Measurements from ENCODE around the gene PMM1. TPM values are rescaled to one million over a fixed set of nuclear protein-coding genes. Genes with fewer than 3 reads are reported as not detected.

PMM1 gene
- total RNA-seq, 1 experiment from 2014 or later, result 10.0 TPM

DNA sequence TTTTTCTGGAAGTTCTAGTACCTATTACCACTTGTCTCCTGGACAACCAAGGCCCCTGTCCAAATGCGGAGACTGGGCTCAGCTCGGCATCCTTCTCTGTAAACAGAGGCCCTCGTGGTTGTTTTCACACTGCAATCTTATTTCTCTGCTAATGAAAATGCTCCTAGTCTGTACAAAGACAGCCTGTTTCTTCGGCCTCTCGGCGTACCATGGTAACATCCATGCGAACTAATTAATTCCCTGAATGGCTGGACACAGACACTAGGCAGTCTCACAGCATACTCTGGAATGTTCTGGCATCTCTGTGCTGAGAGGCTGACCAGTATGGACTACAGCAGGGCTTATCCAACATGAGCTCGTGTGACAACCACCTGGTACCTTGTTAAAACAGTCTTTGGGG lies 51.1 kb downstream of the PMM1 start:
- H3K27me3 ChIP-seq (ENCODE audit: low read length), result no peaks in the 10 kb centered on the region
- peaks cover 54% of the 10 kb centered on the region for H3K79me2 ChIP-seq (ENCODE audit: low read length)
- H3K4me2 ChIP-seq (ENCODE audit: low read depth, low read length, poor library complexity, severe bottlenecking), result no peak overlapping the region
- H4K20me1 ChIP-seq (ENCODE audit: insufficient read depth, low read depth, low read length), result peaks cover 29% of the 10 kb centered on the region
- peaks cover 17% of the 10 kb centered on the region for H3K4me1 ChIP-seq (ENCODE audit: low read length)
- no peak overlapping the region for H2AFZ ChIP-seq (ENCODE audit: low read length)
- peaks cover 19% of the 10 kb centered on the region for H3K36me3 ChIP-seq (ENCODE audit: insufficient read depth, low read length)
- DNase-seq, result no peak
- no peak overlapping the region for H3K4me3 ChIP-seq (ENCODE audit: low read length)
- H3K9ac ChIP-seq (ENCODE audit: low read length), result no peak overlapping the region
- H3K9me2 ChIP-seq (replicated peaks; ENCODE audit: insufficient read depth, low read length), result no peaks in the 10 kb centered on the region
- H3K9me3 ChIP-seq (ENCODE audit: low read length), result no peaks in the 10 kb centered on the region
- no peak overlapping the region for H3K27ac ChIP-seq (ENCODE audit: low read length)

DNA sequence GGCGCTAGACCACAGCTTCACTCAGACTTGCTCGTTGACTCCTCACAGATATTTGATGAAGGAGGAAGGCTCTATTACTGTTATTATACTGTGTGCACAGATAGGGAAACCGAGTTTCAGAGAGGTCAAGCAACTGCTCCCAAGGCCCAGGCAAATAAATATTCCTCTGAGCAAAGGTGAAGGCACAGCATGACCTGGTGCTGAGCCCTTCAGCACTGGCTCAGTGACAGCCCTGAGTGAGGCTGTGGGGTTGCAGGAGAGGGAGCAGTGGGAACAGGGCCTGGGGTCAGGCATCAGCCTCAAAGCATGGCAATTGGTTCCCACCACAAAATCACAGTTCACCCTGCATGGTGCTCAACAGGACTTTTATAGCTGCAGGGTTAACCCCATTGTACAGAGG lies 52.4 kb downstream of the PMM1 start:
- Histone ChIP-seq H3K4me1 (ENCODE audit: low read length) (peaks cover 7% of the 10 kb centered on the region), H2AFZ (ENCODE audit: low read length) (no peak overlapping the region), H3K9me3 (ENCODE audit: low read length) (no peaks in the 10 kb centered on the region), H3K4me2 (ENCODE audit: low read depth, low read length, poor library complexity, severe bottlenecking) (no peak overlapping the region), H3K36me3 (ENCODE audit: insufficient read depth, low read length) (peaks cover 25% of the 10 kb centered on the region), H3K79me2 (ENCODE audit: low read length) (peaks cover 47% of the 10 kb centered on the region), H3K4me3 (ENCODE audit: low read length) (no peak overlapping the region), H3K9me2 (replicated peaks; ENCODE audit: insufficient read depth, low read length) (no peaks in the 10 kb centered on the region), H3K27me3 (ENCODE audit: low read length) (no peaks in the 10 kb centered on the region), H3K9ac (ENCODE audit: low read length) (no peak overlapping the region), H4K20me1 (ENCODE audit: insufficient read depth, low read depth, low read length) (peaks cover 26% of the 10 kb centered on the region), H3K27ac (ENCODE audit: low read length) (no peak overlapping the region)
- no peak for DNase-seq

GRCh38 chr22:41535244-41535643 lies 54.4 kb downstream of the PMM1 start:
- Histone ChIP-seq H3K79me2 (ENCODE audit: low read length) (peaks cover 33% of the 10 kb centered on the region), H3K4me2 (ENCODE audit: low read depth, low read length, poor library complexity, severe bottlenecking) (no peak overlapping the region)
- no peak for DNase-seq

GRCh38 chr22:41534219-41534618 lies 55.4 kb downstream of the PMM1 start:
- Histone ChIP-seq H2AFZ (ENCODE audit: low read length) (no peak overlapping the region), H3K4me1 (ENCODE audit: low read length) (no peaks in the 10 kb centered on the region), H3K4me2 (ENCODE audit: low read depth, low read length, poor library complexity, severe bottlenecking) (no peak overlapping the region), H3K9ac (ENCODE audit: low read length) (no peak overlapping the region), H4K20me1 (ENCODE audit: insufficient read depth, low read depth, low read length) (peaks cover 10% of the 10 kb centered on the region), H3K27ac (ENCODE audit: low read length) (no peak overlapping the region), H3K36me3 (ENCODE audit: insufficient read depth, low read length) (peaks cover 32% of the 10 kb centered on the region), H3K9me2 (replicated peaks; ENCODE audit: insufficient read depth, low read length) (no peaks in the 10 kb centered on the region), H3K27me3 (ENCODE audit: low read length) (no peaks in the 10 kb centered on the region), H3K9me3 (ENCODE audit: low read length) (no peaks in the 10 kb centered on the region), H3K79me2 (ENCODE audit: low read length) (peaks cover 23% of the 10 kb centered on the region), H3K4me3 (ENCODE audit: low read length) (no peak overlapping the region)
- DNase-seq, result no peak

More at GRCh38 chr22:41535244-41535643, 54.4 kb downstream of the PMM1 start:
- Histone ChIP-seq H3K9me2 (replicated peaks; ENCODE audit: insufficient read depth, low read length) (no peaks in the 10 kb centered on the region), H2AFZ (ENCODE audit: low read length) (no peak overlapping the region), H3K4me3 (ENCODE audit: low read length) (no peak overlapping the region), H3K36me3 (ENCODE audit: insufficient read depth, low read length) (peaks cover 38% of the 10 kb centered on the region), H3K27me3 (ENCODE audit: low read length) (no peaks in the 10 kb centered on the region), H4K20me1 (ENCODE audit: insufficient read depth, low read depth, low read length) (peaks cover 20% of the 10 kb centered on the region), H3K9me3 (ENCODE audit: low read length) (no peaks in the 10 kb centered on the region), H3K4me1 (ENCODE audit: low read length) (no peaks in the 10 kb centered on the region), H3K27ac (ENCODE audit: low read length) (no peak overlapping the region), H3K9ac (ENCODE audit: low read length) (no peak overlapping the region)

GRCh38 chr22:41532908-41533825 lies 56.5 kb downstream of the PMM1 start:
- no peak overlapping the region for H3K4me2 ChIP-seq (ENCODE audit: low read depth, low read length, poor library complexity, severe bottlenecking)
- no peaks in the 10 kb centered on the region for H3K4me1 ChIP-seq (ENCODE audit: low read length)
- H3K9me3 ChIP-seq (ENCODE audit: low read length), result no peaks in the 10 kb centered on the region
- H3K27ac ChIP-seq (ENCODE audit: low read length), result no peak overlapping the region
- H3K36me3 ChIP-seq (ENCODE audit: insufficient read depth, low read length), result peaks cover 38% of the 10 kb centered on the region
- peaks cover 9% of the 10 kb centered on the region; the same call in 1 of the 2 replicates for H4K20me1 ChIP-seq (ENCODE audit: insufficient read depth, low read depth, low read length)
- H3K9me2 ChIP-seq (replicated peaks; ENCODE audit: insufficient read depth, low read length), result no peaks in the 10 kb centered on the region
- DNase-seq, result peak; percentile 92
- H3K27me3 ChIP-seq (ENCODE audit: low read length), result no peaks in the 10 kb centered on the region
- peaks cover 18% of the 10 kb centered on the region for H3K79me2 ChIP-seq (ENCODE audit: low read length)
- no peak overlapping the region for H3K9ac ChIP-seq (ENCODE audit: low read length)
- H3K4me3 ChIP-seq (ENCODE audit: low read length), result no peak overlapping the region
- H2AFZ ChIP-seq (ENCODE audit: low read length), result no peak overlapping the region

- peaks cover 38% of the 10 kb centered on the region for H3K36me3 ChIP-seq (ENCODE audit: insufficient read depth, low read length)
- H3K27me3 ChIP-seq (ENCODE audit: low read length), result no peaks in the 10 kb centered on the region
- H4K20me1 ChIP-seq (ENCODE audit: insufficient read depth, low read depth, low read length), result peaks cover 14% of the 10 kb centered on the region; the same call in 1 of the 2 replicates
- H3K9me3 ChIP-seq (ENCODE audit: low read length), result no peaks in the 10 kb centered on the region
- no peaks in the 10 kb centered on the region for H3K9me2 ChIP-seq (replicated peaks; ENCODE audit: insufficient read depth, low read length)
- H3K9ac ChIP-seq (ENCODE audit: low read length), result no peak overlapping the region
- 0 out of 2 replicates have a peak, but pooled peaks cover 1% of the 10 kb centered on the region for H3K4me1 ChIP-seq (ENCODE audit: low read length)
- no peak overlapping the region for H3K27ac ChIP-seq (ENCODE audit: low read length)
- H2AFZ ChIP-seq (ENCODE audit: low read length), result no peak overlapping the region
- no peak for DNase-seq
- no peak overlapping the region for H3K4me2 ChIP-seq (ENCODE audit: low read depth, low read length, poor library complexity, severe bottlenecking)
- no peak overlapping the region for H3K4me3 ChIP-seq (ENCODE audit: low read length)
- peaks cover 16% of the 10 kb centered on the region for H3K79me2 ChIP-seq (ENCODE audit: low read length)
These were observed 57.7 kb downstream of the PMM1 start for GRCh38 chr22:41531715-41532477.

DNA sequence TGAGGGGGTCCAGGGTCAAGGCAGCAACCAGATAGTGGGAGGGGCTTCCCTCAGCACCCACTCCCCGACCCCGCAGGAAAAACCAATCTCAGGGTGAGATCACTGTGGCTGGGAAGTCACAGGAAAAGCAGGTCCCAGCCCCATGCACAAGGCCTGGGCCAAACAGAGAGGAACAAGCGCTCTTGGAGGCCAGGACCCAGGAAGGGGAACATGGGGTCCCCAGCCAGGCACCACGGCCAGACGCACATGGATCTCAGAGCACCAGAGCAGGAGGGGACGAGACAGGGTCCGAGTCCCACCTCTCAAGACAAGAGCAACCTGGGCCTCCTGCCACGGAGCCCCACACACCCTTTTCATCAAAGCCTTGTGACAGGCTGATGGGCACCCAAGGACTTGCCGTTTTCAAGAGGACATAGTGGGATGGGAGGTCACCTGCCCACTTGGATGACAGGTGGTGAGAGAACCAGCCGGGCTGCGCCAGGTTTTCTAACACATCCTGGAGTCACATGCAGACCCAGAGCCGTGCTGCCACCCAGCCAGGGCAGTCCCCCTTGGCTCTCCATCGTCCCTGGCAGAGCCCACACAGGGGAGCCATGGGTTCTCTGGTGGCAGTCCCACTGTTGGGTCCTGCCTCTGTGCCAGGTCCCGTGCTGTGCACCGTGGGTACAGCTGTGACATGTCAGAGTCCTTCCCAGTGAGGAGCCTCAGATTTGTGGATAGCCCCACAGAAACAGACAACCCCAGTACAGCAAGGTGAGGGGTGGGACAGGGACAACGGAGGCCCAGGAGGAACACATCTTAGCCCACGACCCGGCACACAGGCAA lies 58.5 kb downstream of the PMM1 start:
- peaks cover 16% of the 10 kb centered on the region for H3K79me2 ChIP-seq (ENCODE audit: low read length)
- H3K9me3 ChIP-seq (ENCODE audit: low read length), result no peaks in the 10 kb centered on the region
- H3K4me3 ChIP-seq (ENCODE audit: low read length), result no peak overlapping the region
- H3K4me2 ChIP-seq (ENCODE audit: low read depth, low read length, poor library complexity, severe bottlenecking), result no peak overlapping the region
- no peak overlapping the region for H3K27ac ChIP-seq (ENCODE audit: low read length)
- H3K9me2 ChIP-seq (replicated peaks; ENCODE audit: insufficient read depth, low read length), result no peaks in the 10 kb centered on the region
- no peak overlapping the region for H3K9ac ChIP-seq (ENCODE audit: low read length)
- H2AFZ ChIP-seq (ENCODE audit: low read length), result no peak overlapping the region
- H4K20me1 ChIP-seq (ENCODE audit: insufficient read depth, low read depth, low read length), result peaks cover 14% of the 10 kb centered on the region; the same call in 1 of the 2 replicates
- no peaks in the 10 kb centered on the region for H3K27me3 ChIP-seq (ENCODE audit: low read length)
- peaks cover 38% of the 10 kb centered on the region for H3K36me3 ChIP-seq (ENCODE audit: insufficient read depth, low read length)
- no peak for DNase-seq
- H3K4me1 ChIP-seq (ENCODE audit: low read length), result 0 out of 2 replicates have a peak, but pooled peaks cover 2% of the 10 kb centered on the region

Measured in Karpas-422 (cell line).